Effector memory CD8-positive, alpha-beta T cell (primary cell): ENCODE results near the gene ZNF609.
A peak's percentile ranks its signal among the peaks of the same experiment; 100 is the strongest.

ENCODE experiments used
- ATAC-seq: fragments of 150-1000 bp; cut with Tn5 transposase; replicated peaks from 2 replicates; pipeline ENCODE4 v1.10.0; 2021; ENCODE audit warnings: mild to moderate bottlenecking, moderate library complexity
- DNase-seq, 3 experiments: peaks; one replicate each; pipeline ENCODE4 v3.0.0; 2021
- H3K27ac Mint-ChIP-seq, 2 donors: one replicate each; pipeline ENCODE4 v1.8.0; 2022; ENCODE audit warnings: mild to moderate bottlenecking in 2 of 2, mixed read lengths in 2 of 2, moderate library complexity in 2 of 2
- H3K27me3 Mint-ChIP-seq, 2 donors: one replicate each; pipeline ENCODE4 v1.8.0; 2022; ENCODE audit warnings: mixed read lengths in 2 of 2
- H3K36me3 Mint-ChIP-seq: one replicate; pipeline ENCODE4 v1.8.0; 2022; ENCODE audit warnings: mild to moderate bottlenecking, moderate library complexity, mixed read lengths; ENCODE audit not compliant: insufficient read depth
- H3K4me1 Mint-ChIP-seq, 2 donors: one replicate each; pipeline ENCODE4 v1.8.0; 2022; ENCODE audit warnings: low read depth in 2 of 2, mixed read lengths in 2 of 2
- H3K4me3 Mint-ChIP-seq, 2 donors: one replicate each; pipeline ENCODE4 v1.8.0; 2022; ENCODE audit warnings: mild to moderate bottlenecking in 2 of 2, mixed read lengths in 2 of 2, moderate library complexity in 2 of 2
- H3K9me3 Mint-ChIP-seq, 2 donors: one replicate each; pipeline ENCODE4 v1.8.0; 2022; ENCODE audit warnings: mixed read lengths in 2 of 2

ZNF609 gene

GRCh38 chr15:64731012-64731804, 270.8 kb downstream of the ZNF609 start:
- ATAC-seq (peak; percentile 87), DNase-seq (peak; percentile 80 to 87 (median 83))
- Mint-ChIP-seq H3K4me3 (no peak overlapping the region), H3K4me1 (peaks cover 8 to 9% of the 10 kb centered on the region in 2 donors), H3K9me3 (no peaks in the 10 kb centered on the region), H3K36me3 (no peaks in the 10 kb centered on the region), H3K27me3 (peaks cover 0 to 5% of the 10 kb centered on the region in 2 donors), H3K27ac (peak overlapping the region; percentile 21 to 49)

- peaks cover 0 to 5% of the 10 kb centered on the region in 2 donors for H3K27me3 Mint-ChIP-seq
- H3K36me3 Mint-ChIP-seq = no peaks in the 10 kb centered on the region
- H3K4me3 Mint-ChIP-seq = no peak overlapping the region
- H3K4me1 Mint-ChIP-seq = peaks cover 8 to 9% of the 10 kb centered on the region in 2 donors
- no peaks in the 10 kb centered on the region for H3K9me3 Mint-ChIP-seq
- DNase-seq (no peak), ATAC-seq (no peak)
- H3K27ac Mint-ChIP-seq = peak overlapping the region; percentile 21 to 49
Observed at GRCh38 chr15:64731805-64732151, 271.4 kb downstream of the ZNF609 start.

DNA sequence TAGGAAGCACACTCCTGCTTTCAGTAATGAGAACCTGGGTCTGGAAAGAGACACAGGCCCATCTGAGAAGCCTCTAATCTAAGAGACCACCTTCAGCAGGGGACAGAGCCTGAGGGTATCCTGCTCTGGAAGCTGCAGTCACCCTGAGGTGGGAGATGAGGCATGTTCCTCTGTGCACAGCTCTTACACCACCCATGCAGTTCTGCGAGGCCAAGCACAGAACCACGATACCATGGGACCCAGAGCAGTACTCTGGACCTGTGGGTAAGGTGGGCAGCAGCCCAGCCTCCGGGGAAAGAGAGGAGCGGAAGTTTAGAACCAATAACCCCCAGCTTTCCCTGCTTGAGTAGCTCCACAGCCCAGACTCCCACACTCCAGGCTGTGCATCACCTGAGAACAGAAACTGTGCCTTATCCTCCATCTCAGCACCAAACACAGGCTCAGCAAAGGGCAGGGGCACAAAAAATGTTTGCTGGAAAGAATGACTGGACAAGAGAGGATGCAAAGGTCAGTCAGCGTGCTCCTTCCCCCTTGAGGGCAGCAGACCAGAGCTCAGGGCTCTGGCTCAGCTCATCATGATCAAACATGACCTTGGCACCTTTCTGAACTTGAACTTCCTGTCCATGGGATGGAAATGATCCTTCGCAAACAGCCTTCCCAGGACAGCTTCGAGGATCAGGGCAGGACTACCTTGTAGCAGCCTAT, 271.9 kb downstream of the ZNF609 start:
- Mint-ChIP-seq H3K36me3 (no peaks in the 10 kb centered on the region), H3K27ac (no peak overlapping the region), H3K4me1 (peaks cover 8 to 9% of the 10 kb centered on the region in 2 donors), H3K4me3 (no peak overlapping the region), H3K9me3 (no peaks in the 10 kb centered on the region), H3K27me3 (peaks cover 0 to 5% of the 10 kb centered on the region in 2 donors)
- no peak for ATAC-seq
- DNase-seq = no peak
